Right lobe of liver (tissue), 4 donors: ENCODE data around the gene TMEM63C.

ENCODE experiments used
- POLR2A ChIP-seq: fragments of 450-650 bp; IDR thresholded peaks from one replicate; pipeline ENCODE4 v1.6.1; 2017; ENCODE audit warnings: antibody characterized with exemption, mild to moderate bottlenecking
- TF ChIP-seq, protein P1 (sequence below), 4 donors: fragments of 200-600 bp in 3 of 4; fragments of 450-650 bp in 1 of 4; IDR thresholded peaks; one replicate each; pipeline versions ENCODE4 v1.5.1 to v1.8.0; 2016 to 2022; ENCODE audit warnings: antibody characterized with exemption in 4 of 4, mild to moderate bottlenecking in 2 of 4
- donor health status: DM: no; HTN: no; CAD: no.
- donor health status: DM: no; HTN: no; CAD: no.
- donor health status: DM: no; HTN: yes; CAD: no.

DNA sequence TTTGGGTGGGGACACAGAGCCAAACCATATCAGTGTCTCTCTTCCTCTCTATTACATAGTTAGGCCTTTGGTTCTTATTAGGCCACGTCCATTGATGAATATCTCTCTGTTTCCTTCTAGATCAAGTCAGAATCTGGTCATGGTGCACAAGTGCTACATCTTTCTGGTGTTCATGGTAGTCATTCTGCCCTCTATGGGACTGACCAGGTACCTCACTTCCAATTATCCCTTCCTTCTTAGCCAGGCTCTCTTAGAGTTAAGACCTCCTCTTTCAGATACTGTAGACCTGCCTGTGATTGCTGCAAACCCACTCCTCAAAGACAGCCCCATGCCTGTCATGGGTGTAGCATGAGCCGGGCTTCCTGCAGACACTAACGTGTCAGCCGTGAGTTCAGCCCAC is 64.2 kb downstream of the TMEM63C start:
- TF ChIP-seq, protein P1, sequence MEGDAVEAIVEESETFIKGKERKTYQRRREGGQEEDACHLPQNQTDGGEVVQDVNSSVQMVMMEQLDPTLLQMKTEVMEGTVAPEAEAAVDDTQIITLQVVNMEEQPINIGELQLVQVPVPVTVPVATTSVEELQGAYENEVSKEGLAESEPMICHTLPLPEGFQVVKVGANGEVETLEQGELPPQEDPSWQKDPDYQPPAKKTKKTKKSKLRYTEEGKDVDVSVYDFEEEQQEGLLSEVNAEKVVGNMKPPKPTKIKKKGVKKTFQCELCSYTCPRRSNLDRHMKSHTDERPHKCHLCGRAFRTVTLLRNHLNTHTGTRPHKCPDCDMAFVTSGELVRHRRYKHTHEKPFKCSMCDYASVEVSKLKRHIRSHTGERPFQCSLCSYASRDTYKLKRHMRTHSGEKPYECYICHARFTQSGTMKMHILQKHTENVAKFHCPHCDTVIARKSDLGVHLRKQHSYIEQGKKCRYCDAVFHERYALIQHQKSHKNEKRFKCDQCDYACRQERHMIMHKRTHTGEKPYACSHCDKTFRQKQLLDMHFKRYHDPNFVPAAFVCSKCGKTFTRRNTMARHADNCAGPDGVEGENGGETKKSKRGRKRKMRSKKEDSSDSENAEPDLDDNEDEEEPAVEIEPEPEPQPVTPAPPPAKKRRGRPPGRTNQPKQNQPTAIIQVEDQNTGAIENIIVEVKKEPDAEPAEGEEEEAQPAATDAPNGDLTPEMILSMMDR (IDR thresholded peaks at IDR 0.05): no peak
- TF ChIP-seq POLR2A: no peak
